Measurements from ENCODE around the gene SUPT4H1.

DNA sequence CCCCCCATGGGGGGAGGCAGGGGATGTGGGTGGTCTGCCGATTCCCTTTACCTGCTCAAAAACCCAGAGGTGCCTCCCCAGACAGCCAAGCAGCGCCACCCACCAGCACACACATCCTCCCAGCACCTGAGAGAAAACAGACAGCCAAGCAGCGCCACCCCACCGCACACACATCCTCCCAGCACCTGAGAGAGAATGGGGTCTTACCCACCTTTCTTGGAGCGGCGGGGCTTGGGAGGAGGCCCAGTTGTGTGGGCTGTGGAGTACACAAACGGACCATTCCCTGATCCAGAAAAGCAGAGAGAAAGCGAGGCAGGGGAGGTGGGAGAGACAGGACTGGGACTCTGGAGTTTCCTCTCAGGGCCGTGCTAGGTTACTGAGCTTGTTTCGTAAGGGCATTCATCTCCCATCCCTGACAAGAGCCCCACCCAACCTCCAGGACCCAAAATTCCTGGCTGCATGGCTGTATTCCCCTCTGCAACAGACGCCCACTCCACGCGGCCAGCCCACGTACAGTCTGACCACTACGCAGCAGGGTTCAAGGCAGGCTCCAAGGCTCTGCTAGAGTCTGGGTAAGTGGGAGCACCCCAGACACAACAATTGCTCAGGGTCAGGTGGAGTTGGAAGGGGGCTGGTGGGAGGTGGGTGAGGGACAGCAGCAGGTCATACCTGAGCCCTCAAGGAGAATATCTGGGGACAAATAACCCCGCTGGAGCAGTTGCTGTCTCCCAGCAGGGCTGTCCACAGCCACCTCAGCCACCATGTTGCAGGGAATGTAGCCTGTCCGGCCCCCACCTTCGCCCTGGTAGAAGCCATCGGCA lies 45.7 kb downstream of the SUPT4H1 start:
- TF ChIP-seq, protein P1, sequence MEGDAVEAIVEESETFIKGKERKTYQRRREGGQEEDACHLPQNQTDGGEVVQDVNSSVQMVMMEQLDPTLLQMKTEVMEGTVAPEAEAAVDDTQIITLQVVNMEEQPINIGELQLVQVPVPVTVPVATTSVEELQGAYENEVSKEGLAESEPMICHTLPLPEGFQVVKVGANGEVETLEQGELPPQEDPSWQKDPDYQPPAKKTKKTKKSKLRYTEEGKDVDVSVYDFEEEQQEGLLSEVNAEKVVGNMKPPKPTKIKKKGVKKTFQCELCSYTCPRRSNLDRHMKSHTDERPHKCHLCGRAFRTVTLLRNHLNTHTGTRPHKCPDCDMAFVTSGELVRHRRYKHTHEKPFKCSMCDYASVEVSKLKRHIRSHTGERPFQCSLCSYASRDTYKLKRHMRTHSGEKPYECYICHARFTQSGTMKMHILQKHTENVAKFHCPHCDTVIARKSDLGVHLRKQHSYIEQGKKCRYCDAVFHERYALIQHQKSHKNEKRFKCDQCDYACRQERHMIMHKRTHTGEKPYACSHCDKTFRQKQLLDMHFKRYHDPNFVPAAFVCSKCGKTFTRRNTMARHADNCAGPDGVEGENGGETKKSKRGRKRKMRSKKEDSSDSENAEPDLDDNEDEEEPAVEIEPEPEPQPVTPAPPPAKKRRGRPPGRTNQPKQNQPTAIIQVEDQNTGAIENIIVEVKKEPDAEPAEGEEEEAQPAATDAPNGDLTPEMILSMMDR (IDR thresholded peaks at IDR 0.05): no peak
- TF ChIP-seq POLR2A (IDR thresholded peaks at IDR 0.05): no peak

Data from testis (tissue), 2 donors.